ENCODE results near the gene DEPDC1B. TPM values are rescaled to one million over a fixed set of nuclear protein-coding genes. Genes with fewer than 3 reads are reported as not detected.

The DEPDC1B gene
- total RNA-seq, 1 donor, result 8.6 TPM

DNA sequence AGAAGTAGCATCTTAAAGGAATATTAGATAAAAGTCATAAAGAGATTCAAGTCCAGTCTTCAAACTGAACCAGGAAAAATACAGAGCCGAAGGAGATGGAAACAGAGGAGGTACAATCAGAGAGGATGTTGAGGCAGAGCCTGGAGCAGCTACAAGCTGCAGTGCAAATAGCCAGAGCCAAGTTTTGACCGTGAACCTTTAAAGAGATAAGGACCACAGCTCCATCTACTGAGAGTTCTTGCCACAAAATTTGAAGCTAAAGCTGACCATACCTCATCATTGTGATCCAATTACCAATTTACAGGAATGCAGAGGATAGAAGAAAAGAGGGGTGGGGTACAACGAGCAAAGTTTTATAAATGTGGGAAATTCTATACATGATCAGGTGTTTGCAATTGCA, 10.4 kb upstream of the DEPDC1B start:
- TF ChIP-seq, protein P1, sequence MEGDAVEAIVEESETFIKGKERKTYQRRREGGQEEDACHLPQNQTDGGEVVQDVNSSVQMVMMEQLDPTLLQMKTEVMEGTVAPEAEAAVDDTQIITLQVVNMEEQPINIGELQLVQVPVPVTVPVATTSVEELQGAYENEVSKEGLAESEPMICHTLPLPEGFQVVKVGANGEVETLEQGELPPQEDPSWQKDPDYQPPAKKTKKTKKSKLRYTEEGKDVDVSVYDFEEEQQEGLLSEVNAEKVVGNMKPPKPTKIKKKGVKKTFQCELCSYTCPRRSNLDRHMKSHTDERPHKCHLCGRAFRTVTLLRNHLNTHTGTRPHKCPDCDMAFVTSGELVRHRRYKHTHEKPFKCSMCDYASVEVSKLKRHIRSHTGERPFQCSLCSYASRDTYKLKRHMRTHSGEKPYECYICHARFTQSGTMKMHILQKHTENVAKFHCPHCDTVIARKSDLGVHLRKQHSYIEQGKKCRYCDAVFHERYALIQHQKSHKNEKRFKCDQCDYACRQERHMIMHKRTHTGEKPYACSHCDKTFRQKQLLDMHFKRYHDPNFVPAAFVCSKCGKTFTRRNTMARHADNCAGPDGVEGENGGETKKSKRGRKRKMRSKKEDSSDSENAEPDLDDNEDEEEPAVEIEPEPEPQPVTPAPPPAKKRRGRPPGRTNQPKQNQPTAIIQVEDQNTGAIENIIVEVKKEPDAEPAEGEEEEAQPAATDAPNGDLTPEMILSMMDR (IDR thresholded peaks at IDR 0.05; ENCODE audit: insufficient read depth, low read depth, low read length), result no peak
- H3K4me3 ChIP-seq (ENCODE audit: low read depth, low read length), result no peak overlapping the region

DNA sequence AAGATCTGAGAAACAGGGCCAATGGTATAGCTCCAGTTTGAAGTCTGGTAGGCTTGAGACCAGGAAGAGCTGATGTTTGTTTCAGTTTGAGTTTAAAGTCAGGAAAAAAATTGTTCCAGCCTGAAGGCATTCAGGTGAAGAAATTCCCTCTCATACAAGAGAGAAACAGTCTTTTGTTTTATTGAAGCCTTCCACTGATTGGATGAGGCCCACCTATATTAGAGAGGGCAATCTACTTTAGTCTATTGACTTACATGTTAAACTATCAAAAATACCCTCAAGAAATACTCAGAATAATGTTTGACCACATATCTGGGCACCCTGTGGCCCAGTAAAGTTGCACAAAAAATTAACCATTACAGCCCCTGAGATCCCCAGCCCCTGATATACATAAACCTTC, 5.2 kb upstream of the DEPDC1B start:
- DNase-seq (ENCODE audit: low read depth), result no peak
- TF ChIP-seq, protein P1 (IDR thresholded peaks at IDR 0.05; ENCODE audit: insufficient read depth, low read depth, low read length), result no peak
- H3K4me3 ChIP-seq (ENCODE audit: low read depth, low read length), result no peak overlapping the region

More for the DNA sequence above, 10.4 kb upstream of the DEPDC1B start:
- DNase-seq (ENCODE audit: low read depth), result no peak

DNA sequence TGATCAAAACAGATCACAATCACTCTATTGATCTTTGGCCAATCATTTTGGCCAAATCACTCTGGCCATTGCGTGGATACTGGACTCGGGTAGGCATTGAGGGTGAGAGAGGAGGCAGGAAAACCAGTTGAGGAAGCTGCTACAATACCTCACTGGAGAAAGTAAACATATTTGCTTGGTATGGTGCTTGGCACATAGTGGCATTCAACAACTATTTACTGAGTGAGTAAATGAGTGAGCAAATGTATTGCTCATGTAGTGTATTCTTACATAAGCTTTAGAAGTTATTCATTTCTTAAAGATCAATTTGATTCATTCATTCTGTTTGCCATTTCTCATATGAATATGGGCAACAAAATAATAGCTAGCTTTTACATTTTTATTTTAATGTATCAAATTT, 4.0 kb upstream of the DEPDC1B start:
- TF ChIP-seq, protein P1 (IDR thresholded peaks at IDR 0.05; ENCODE audit: insufficient read depth, low read depth, low read length), result no peak
- no peak overlapping the region for H3K4me3 ChIP-seq (ENCODE audit: low read depth, low read length)
- no peak for DNase-seq (ENCODE audit: low read depth)

DNA sequence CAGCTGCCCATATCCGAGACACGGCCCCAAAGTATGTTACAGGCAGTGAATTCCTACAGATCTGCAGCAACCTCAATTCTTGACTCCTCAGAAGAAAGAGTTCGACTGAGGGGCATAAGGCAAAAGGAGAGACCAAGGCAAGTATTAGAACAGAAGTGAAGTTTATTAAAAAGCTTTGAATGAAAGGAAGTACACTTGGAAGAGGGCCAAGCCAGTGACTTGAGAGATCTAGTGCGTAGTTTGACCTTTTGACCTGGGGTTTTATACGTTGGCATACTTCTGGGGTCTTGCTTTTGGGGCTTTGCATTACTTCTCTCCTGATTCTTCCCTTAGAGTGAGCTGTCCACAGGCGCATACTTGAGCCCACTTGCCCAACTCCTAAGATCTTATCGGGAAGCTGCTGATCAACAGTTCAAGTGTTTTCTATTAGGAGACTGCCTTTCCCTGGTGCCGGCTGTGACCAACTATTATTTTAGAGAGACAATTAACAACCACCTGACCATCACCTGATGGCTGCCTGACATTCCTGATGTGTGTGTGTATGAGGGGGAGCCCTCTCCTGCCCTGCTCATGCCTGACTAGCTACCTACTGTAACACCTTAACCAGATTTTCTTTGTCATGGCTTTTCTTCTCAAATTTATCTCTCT, 1.5 kb upstream of the DEPDC1B start:
- H3K4me3 ChIP-seq (ENCODE audit: low read depth, low read length), result no peak overlapping the region
- DNase-seq (ENCODE audit: low read depth), result no peak
- TF ChIP-seq, protein P1 (IDR thresholded peaks at IDR 0.05; ENCODE audit: insufficient read depth, low read depth, low read length), result no peak

DNA sequence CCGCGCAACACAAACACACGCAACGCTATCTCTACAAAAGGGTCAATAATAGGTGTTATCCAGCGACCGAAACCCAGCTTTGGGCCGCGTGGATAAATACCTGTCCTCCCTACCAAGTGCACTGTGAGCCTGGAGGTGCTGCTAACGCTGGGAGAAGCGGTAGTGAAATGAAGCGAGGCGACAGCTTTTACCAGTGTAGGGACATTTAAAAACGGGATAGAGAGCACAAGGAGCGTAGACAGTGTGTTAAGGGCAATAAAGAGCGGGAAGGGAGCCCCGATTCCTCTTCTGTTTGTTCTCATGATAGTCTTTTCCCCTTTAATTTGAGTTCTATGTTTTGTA, 421 bp upstream of the DEPDC1B start:
- no peak for DNase-seq (ENCODE audit: low read depth)
- H3K4me3 ChIP-seq (ENCODE audit: low read depth, low read length), result peak overlapping the region; percentile 94
- TF ChIP-seq, protein P1 (IDR thresholded peaks at IDR 0.05; ENCODE audit: insufficient read depth, low read depth, low read length), result no peak

DNA sequence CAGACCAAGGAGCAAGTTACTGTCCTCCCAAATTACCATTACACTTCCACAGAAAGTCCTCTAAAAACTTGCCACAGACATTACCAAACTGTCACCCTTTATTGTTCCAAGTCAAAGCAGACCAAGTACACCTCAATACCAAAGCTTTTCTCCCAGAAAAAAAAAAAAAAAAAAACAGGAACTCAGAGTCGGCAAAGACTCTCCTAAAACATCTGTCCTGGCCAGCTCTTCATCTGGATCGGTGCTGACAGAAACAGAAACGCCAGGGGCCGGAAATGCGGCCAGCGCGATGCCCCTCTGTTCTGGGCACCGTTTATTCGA, 718 bp downstream of the DEPDC1B start:
- TF ChIP-seq, protein P1 (IDR thresholded peaks at IDR 0.05; ENCODE audit: insufficient read depth, low read depth, low read length), result no peak
- no peak for DNase-seq (ENCODE audit: low read depth)
- H3K4me3 ChIP-seq (ENCODE audit: low read depth, low read length), result peak overlapping the region; percentile 94

DNA sequence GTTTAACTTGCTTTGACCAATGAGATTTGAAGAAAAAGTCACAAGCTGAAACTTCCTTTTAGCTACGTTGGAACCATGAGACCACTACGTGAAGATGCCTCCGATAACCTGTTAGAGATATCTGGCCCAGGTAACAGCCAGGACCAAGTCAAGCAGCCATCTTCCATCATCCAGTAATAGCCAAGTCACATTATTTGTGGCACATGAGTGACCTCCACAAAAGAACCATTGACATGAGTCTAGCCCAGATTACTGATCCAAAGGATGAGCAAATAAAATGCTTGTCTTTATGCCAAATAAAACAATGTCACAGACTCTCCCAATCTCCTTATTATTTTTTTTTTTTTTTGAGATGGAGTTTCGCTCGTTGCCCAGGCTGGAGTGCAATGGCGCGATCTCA, 1.6 kb downstream of the DEPDC1B start:
- TF ChIP-seq, protein P1 (IDR thresholded peaks at IDR 0.05; ENCODE audit: insufficient read depth, low read depth, low read length), result no peak
- no peak overlapping the region for H3K4me3 ChIP-seq (ENCODE audit: low read depth, low read length)
- no peak for DNase-seq (ENCODE audit: low read depth)
